Upper lobe of left lung (tissue), 6 donors: ENCODE data around the gene DHRS12. TPM values are rescaled to one million over a fixed set of nuclear protein-coding genes. Genes with fewer than 3 reads are reported as not detected.
A peak's percentile ranks its signal among the peaks of the same experiment; 100 is the strongest.
"Not testable (repeated sequence)": the region's sequence is repeated elsewhere in the genome, so short reads cannot be mapped to it uniquely, and the experiment has no call there.

Experiments used
- ATAC-seq, 2 donors: fragments of 200-7000 bp; cut with Tn5 transposase; one replicate each; pipeline ENCODE4 v1.9.1; 2022; ENCODE audit warnings: mild to moderate bottlenecking in 2 of 2, moderate library complexity in 2 of 2; ENCODE audit not compliant: low FRiP score in 2 of 2
- DNase-seq, 2 donors: peaks; one replicate each; pipeline ENCODE4 v3.0.0-alpha.2; 2019 to 2020
- H3K27ac ChIP-seq, 4 donors: fragments of 200-600 bp; sonication (generic); one replicate each; pipeline ENCODE4 v1.5.1; 2016 to 2019
- H3K27me3 ChIP-seq, 4 donors: fragments of 200-600 bp; sonication (generic); one replicate each; pipeline ENCODE4 v1.5.1; 2017 to 2019
- H3K36me3 ChIP-seq, 4 donors: fragments of 200-600 bp; sonication (generic); one replicate each; pipeline ENCODE4 v1.5.1; 2016 to 2019
- H3K4me1 ChIP-seq, 4 donors: fragments of 200-600 bp; sonication (generic); one replicate each; pipeline ENCODE4 v1.5.1; 2018 to 2019
- H3K4me3 ChIP-seq, 4 donors: fragments of 200-600 bp; sonication (generic); one replicate each; pipeline ENCODE4 v1.5.1; 2017 to 2019; ENCODE audit warnings: mild to moderate bottlenecking in 2 of 4, moderate library complexity in 1 of 4
- H3K9me3 ChIP-seq, 4 donors: fragments of 200-600 bp; sonication (generic); one replicate each; pipeline ENCODE4 v1.5.1; 2018 to 2019
- CTCF ChIP-seq, 6 experiments: fragments of 450-650 bp in 4 of 6; fragments of 200-600 bp in 2 of 6; sonication (generic) in 2 of 6; IDR thresholded peaks; one replicate each; pipeline ENCODE4 v1.5.1; 2016 to 2019; ENCODE audit warnings: antibody characterized with exemption in 6 of 6
- EP300 ChIP-seq, 4 donors: sonication (generic); formaldehyde crosslinking; IDR thresholded peaks; one replicate each; pipeline ENCODE4 v1.5.1; 2017; ENCODE audit warnings: antibody characterized with exemption in 4 of 4, control low read depth in 2 of 4
- POLR2A ChIP-seq, 4 donors: fragments of 450-650 bp; IDR thresholded peaks; one replicate each; pipeline ENCODE4 v1.5.1; 2016 to 2017; ENCODE audit warnings: antibody characterized with exemption in 4 of 4, mild to moderate bottlenecking in 2 of 4
- POLR2AphosphoS5 ChIP-seq, 2 donors: sonication (generic); formaldehyde crosslinking; IDR thresholded peaks; one replicate each; pipeline ENCODE4 v1.5.1; 2017; ENCODE audit warnings: antibody characterized with exemption in 2 of 2
- WGBS, 2 donors: methylation state at CpG; one replicate each; pipeline ENCODE4 v1.1.5; 2017 to 2018; 5-methylcytosine and 5-hydroxymethylcytosine counted together
- total RNA-seq, 6 donors: library from RNA; depleted of rRNA in 4 of 6; stranded (reverse); fragments of >200 nt in 4 of 6; gene quantifications; one replicate each; pipeline versions ENCODE4 v1.1.0 to v1.2.1, GENCODE V29; 2016 to 2021
- donor health status: DM: no; HTN: no; CAD: no; lungs with moderate emphysema.
- donor health status: DM: no; HTN: yes; CAD: no; lungs with severe emphysema.

The DHRS12 gene
- total RNA-seq, 6 donors from 2014 or later: 11.7 to 19.1 (median 17.6) TPM

- H3K27ac ChIP-seq: peak overlapping the region; percentile 41 to 82 (median 68)
- ATAC-seq (no peak), DNase-seq (no peak)
- H3K36me3 ChIP-seq: no peaks in the 10 kb centered on the region
- H3K4me3 ChIP-seq: no peak overlapping the region
- no peaks in the 10 kb centered on the region for H3K27me3 ChIP-seq
- peaks cover 0 to 33% (median 13%) of the 10 kb centered on the region in 4 donors for H3K4me1 ChIP-seq
- H3K9me3 ChIP-seq: no peaks in the 10 kb centered on the region
- 72 to 81% methylated on average over 10 of the region's 10 CpGs for WGBS, 2 donors
- no peak for TF ChIP-seq POLR2A (IDR thresholded peaks at IDR 0.05)
- no peak for TF ChIP-seq POLR2AphosphoS5 (IDR thresholded peaks at IDR 0.05)
- no peak for TF ChIP-seq EP300 (IDR thresholded peaks at IDR 0.05)
- no peak for TF ChIP-seq CTCF (IDR thresholded peaks at IDR 0.05)
Measured at GRCh38 chr13:51825681-51826254, 21.8 kb upstream of the DHRS12 start.

- Histone ChIP-seq H3K27ac (peak overlapping the region; percentile 49 to 82 (median 68)), H3K4me3 (no peak overlapping the region), H3K4me1 (peaks cover 0 to 33% (median 13%) of the 10 kb centered on the region in 4 donors), H3K36me3 (no peaks in the 10 kb centered on the region), H3K9me3 (no peaks in the 10 kb centered on the region), H3K27me3 (no peaks in the 10 kb centered on the region)
- DNase-seq: no peak
- whole genome bisulfite sequencing, 2 donors: 34 to 39% methylated on average over 2 of the region's 2 CpGs
- peak in 1 of 2 donors; percentile 41 for ATAC-seq
- TF ChIP-seq CTCF (IDR thresholded peaks at IDR 0.05): no peak
- peak in 1 of 2 donors; percentile 44 for TF ChIP-seq POLR2AphosphoS5 (IDR thresholded peaks at IDR 0.05)
- TF ChIP-seq EP300 (IDR thresholded peaks at IDR 0.05): no peak
- TF ChIP-seq POLR2A (IDR thresholded peaks at IDR 0.05): no peak
Measured at GRCh38 chr13:51825165-51825592, 21.2 kb upstream of the DHRS12 start.

GRCh38 chr13:51824712-51825111, 20.7 kb upstream of the DHRS12 start:
- H3K4me3 ChIP-seq, H3K36me3 ChIP-seq, H3K27me3 ChIP-seq, H3K9me3 ChIP-seq, ATAC-seq, DNase-seq: not testable (repeated sequence)
- H3K4me1 ChIP-seq: peaks cover 0 to 33% (median 13%) of the 10 kb centered on the region in 4 donors
- 83 to 84% methylated on average over 10 to 11 of the region's 11 CpGs for WGBS, 2 donors
- H3K27ac ChIP-seq: peak overlapping the region; percentile 49 to 82 (median 66)

DNA sequence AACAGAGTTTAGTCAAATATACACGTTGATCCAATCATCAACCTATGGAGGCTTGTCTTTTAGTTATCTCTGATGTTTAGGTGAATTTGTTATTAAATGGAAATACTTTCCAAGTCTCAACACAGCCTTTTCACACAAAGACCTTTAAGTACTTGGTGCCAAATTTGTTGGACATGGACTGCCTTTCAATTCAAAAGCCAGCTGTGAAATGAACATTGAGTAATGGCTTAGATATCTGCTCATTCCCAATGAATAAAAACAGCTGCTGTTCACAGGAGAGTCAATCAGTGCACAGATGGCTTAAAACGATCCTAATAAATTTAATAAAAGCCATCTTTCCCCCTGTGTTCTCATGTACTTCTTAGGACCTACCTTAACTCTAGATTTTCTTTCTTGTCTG, 19.9 kb upstream of the DHRS12 start:
- Histone ChIP-seq H3K27me3 (no peaks in the 10 kb centered on the region), H3K4me1 (peaks cover 0 to 39% (median 13%) of the 10 kb centered on the region in 4 donors), H3K27ac (peak overlapping the region in 1 of 4 donors; percentile 76), H3K36me3 (no peaks in the 10 kb centered on the region), H3K9me3 (no peaks in the 10 kb centered on the region), H3K4me3 (no peak overlapping the region)
- no peak for DNase-seq
- WGBS, 2 donors: 78 to 81% methylated on average over 2 of the region's 2 CpGs
- ATAC-seq: no peak
- no peak for TF ChIP-seq EP300 (IDR thresholded peaks at IDR 0.05)
- no peak for TF ChIP-seq POLR2A (IDR thresholded peaks at IDR 0.05)
- TF ChIP-seq POLR2AphosphoS5 (IDR thresholded peaks at IDR 0.05): no peak
- TF ChIP-seq CTCF (IDR thresholded peaks at IDR 0.05): no peak

DNA sequence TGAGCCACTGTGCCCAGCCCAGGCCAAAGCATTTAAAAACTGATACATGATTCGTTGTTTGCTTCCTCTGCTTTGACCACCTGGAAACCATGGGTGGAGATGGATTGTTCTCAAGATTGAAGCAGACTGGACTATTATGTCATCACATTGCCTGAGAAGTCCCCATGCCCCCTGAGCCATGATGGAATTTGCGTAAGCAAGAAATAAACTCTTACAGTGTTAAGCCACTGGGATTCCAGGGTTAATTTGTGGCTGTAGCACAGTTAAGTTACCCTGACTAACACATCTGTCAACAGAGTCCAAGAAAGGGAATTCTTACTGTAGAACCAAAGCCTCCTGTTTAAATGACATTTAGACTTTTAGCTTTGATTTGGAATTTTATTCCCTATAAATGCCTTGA, 19.4 kb upstream of the DHRS12 start:
- WGBS, 2 donors: 71 to 73% methylated on average over 2 of the region's 2 CpGs
- H3K27ac ChIP-seq: peak overlapping the region in 2 of 4 donors; percentile 63 to 76
- no peak overlapping the region for H3K4me3 ChIP-seq
- DNase-seq: no peak
- no peaks in the 10 kb centered on the region for H3K9me3 ChIP-seq
- no peaks in the 10 kb centered on the region for H3K36me3 ChIP-seq
- peaks cover 0 to 40% (median 13%) of the 10 kb centered on the region in 4 donors for H3K4me1 ChIP-seq
- TF ChIP-seq CTCF (IDR thresholded peaks at IDR 0.05): no peak
- no peak for TF ChIP-seq POLR2AphosphoS5 (IDR thresholded peaks at IDR 0.05)
- TF ChIP-seq POLR2A (IDR thresholded peaks at IDR 0.05): no peak
- TF ChIP-seq EP300 (IDR thresholded peaks at IDR 0.05): no peak
- ATAC-seq: no peak
- H3K27me3 ChIP-seq: no peaks in the 10 kb centered on the region
